Stimulated activated CD4-positive, alpha-beta T cell treated with anti-CD3 and anti-CD28 coated beads, Interleukin-2, amount 100 ng/mL, for 4 hours (primary cell): ENCODE measurements around the gene REM2.

Experiments used
- DNase-seq: peaks from one replicate; pipeline ENCODE4 v3.0.0-alpha.2; 2020; ENCODE audit warnings: low read depth

REM2 gene

GRCh38 chr14:22929961-22930364 is 46.9 kb downstream of the REM2 start:
- DNase-seq, result no peak

- no peak for DNase-seq
These were observed 49.1 kb downstream of the REM2 start for GRCh38 chr14:22932146-22932545.

- DNase-seq, result no peak
These were observed 52.1 kb downstream of the REM2 start for GRCh38 chr14:22935156-22935555.
